GM12878 (cell line): ENCODE data around the gene USB1. TPM values are rescaled to one million over a fixed set of nuclear protein-coding genes. Genes with fewer than 3 reads are reported as not detected.

Experiments used
- ATAC-seq: fragments of 200-7000 bp; cut with Tn5 transposase; 3 replicates; pipeline ENCODE4 v1.9.1; 2020; ENCODE audit warnings: mild to moderate bottlenecking, moderate library complexity
- BruUV-seq: library from RNA; stranded (reverse); fragments of 400-500 nt; replicated peaks from 2 replicates; lab custom pipeline; 2021; lab: Mats Ljungman, UMichigan
- CTCF ChIA-PET: fragments of 300-600 bp; sonication (Branson Sonifier 250); formaldehyde crosslinking; extraction: SDS; loops from one replicate; lab custom pipeline; 2021; ENCODE audit warnings: inconsistent platforms; lab: Yijun Ruan, JAX
- POLR2A ChIA-PET: fragments of 350-600 bp; formaldehyde crosslinking; extraction: SDS; loops from one replicate; lab custom pipeline; 2021; ENCODE audit warnings: inconsistent platforms; lab: Charles Lee
- RAD21 ChIA-PET: fragments of 300-600 bp; sonication (Branson Sonifier 250); formaldehyde crosslinking; loops from one replicate; lab custom pipeline; 2023; ENCODE audit warnings: antibody characterized with exemption; ENCODE audit not compliant: unreplicated experiment; lab: Charles Lee
- SMC1A ChIA-PET: fragments of 300-600 bp; sonication (Branson Sonifier 250); formaldehyde crosslinking; loops from one replicate; lab custom pipeline; 2023; ENCODE audit not compliant: unreplicated experiment, uncharacterized antibody; lab: Charles Lee
- DNase-seq: peaks from one replicate; pipeline ENCODE4 v3.0.0-alpha.2; 2011; ENCODE audit warnings: low read depth, low spot score
- FAIRE-seq: peaks from 3 replicates; lab custom pipeline; 2011; peaks lifted over from hg19 to GRCh38; lab: Jason Lieb, UNC
- H2AFZ ChIP-seq: 2 replicates; pipeline ENCODE4 v1.6.0; 2011; ENCODE audit warnings: low read depth, low read length, control low read depth; ENCODE audit not compliant: control insufficient read depth
- H3K27ac ChIP-seq: 2 replicates; pipeline ENCODE4 v1.5.1; 2011; ENCODE audit warnings: control low read depth; ENCODE audit not compliant: control insufficient read depth, insufficient read depth
- H3K27me3 ChIP-seq, 2 experiments: replicated peaks in 1 of 2; 2 replicates each; pipeline versions ENCODE4 v1.6.0 to v1.6.1; 2011; ENCODE audit warnings: low read length in 1 of 2; ENCODE audit not compliant: control insufficient read depth in 2 of 2, insufficient read depth in 2 of 2
- H3K36me3 ChIP-seq, 2 experiments: 2 replicates each; pipeline ENCODE4 v1.5.1; 2011; ENCODE audit warnings: low read length in 1 of 2; ENCODE audit not compliant: control insufficient read depth in 2 of 2, insufficient read depth in 2 of 2
- H3K4me1 ChIP-seq: 2 replicates; pipeline ENCODE4 v1.6.1; 2011; ENCODE audit warnings: mild to moderate bottlenecking, low read length, moderate library complexity, mixed read lengths; ENCODE audit not compliant: control insufficient read depth, insufficient read depth
- H3K4me2 ChIP-seq: 2 replicates; pipeline ENCODE4 v1.6.0; 2011; ENCODE audit warnings: control low read depth; ENCODE audit not compliant: control insufficient read depth, insufficient read depth
- H3K4me3 ChIP-seq: fragments of 200-600 bp; sonication (generic); 2 replicates; pipeline ENCODE4 v1.5.1; 2016
- H3K79me2 ChIP-seq: 2 replicates; pipeline ENCODE4 v1.6.0; 2011; ENCODE audit warnings: low read length; ENCODE audit not compliant: control insufficient read depth, insufficient read depth
- H3K9ac ChIP-seq: 2 replicates; pipeline ENCODE4 v1.8.0; 2011; ENCODE audit warnings: low read length, control low read depth, mixed read lengths; ENCODE audit not compliant: control insufficient read depth, insufficient read depth
- H3K9me3 ChIP-seq: replicated peaks from 3 replicates; pipeline ENCODE4 v1.5.1; 2011; ENCODE audit warnings: mild to moderate bottlenecking, low read length; ENCODE audit not compliant: control insufficient read depth, insufficient read depth
- H4K20me1 ChIP-seq: 2 replicates; pipeline ENCODE4 v1.6.0; 2011; ENCODE audit not compliant: control insufficient read depth, insufficient read depth
- ASH2L ChIP-seq: fragments of 300-600, 200-600 bp; sonication (generic); IDR thresholded peaks from 2 replicates; pipeline ENCODE4 v1.6.1; 2017; ENCODE audit warnings: low read depth, mild to moderate bottlenecking, borderline replicate concordance
- FOXK2 ChIP-seq: fragments of 450-650 bp; IDR thresholded peaks from 2 replicates; pipeline ENCODE4 v1.6.1; 2017; ENCODE audit warnings: mild to moderate bottlenecking, moderate library complexity
- NBN ChIP-seq: fragments of 450-650 bp; IDR thresholded peaks from 2 replicates; pipeline ENCODE4 v1.6.1; 2016
- RB1 ChIP-seq: fragments of 450-650 bp; formaldehyde crosslinking; IDR thresholded peaks from 2 replicates; pipeline ENCODE4 v1.6.1; 2017; ENCODE audit warnings: mild to moderate bottlenecking, borderline replicate concordance
- SUPT20H ChIP-seq: IDR thresholded peaks from 2 replicates; pipeline ENCODE4 v1.6.1; 2011; ENCODE audit warnings: low read depth, mild to moderate bottlenecking, low read length, moderate library complexity, borderline replicate concordance; ENCODE audit not compliant: control insufficient read depth
- ZNF217 ChIP-seq: fragments of 450-650 bp; IDR thresholded peaks from 2 replicates; pipeline ENCODE4 v1.6.1; 2017; ENCODE audit warnings: antibody characterized with exemption, mild to moderate bottlenecking
- WGBS: methylation state at CpG from one replicate; pipeline ENCODE4 v1.1.6; 2016; ENCODE audit warnings: low lambda C conversion rate; ENCODE audit not compliant: insufficient replicate concordance, insufficient coverage; ENCODE audit errors: missing lambda C conversion rate; 5-methylcytosine and 5-hydroxymethylcytosine counted together
- in situ Hi-C: fragments of 300-500 bp; cut with MboI; formaldehyde crosslinking; loops from 9 replicates; pipeline ENCODE4 v1.14.3; 2018; ENCODE audit warnings: mixed read lengths
- intact Hi-C: fragments of 100-400 bp; cut with micrococcal nuclease; formaldehyde crosslinking; loops from one replicate; pipeline ENCODE4 v1.14.2; 2022; ENCODE audit not compliant: unreplicated experiment
- polyA plus RNA-seq, 11 experiments: library from polyadenylated mRNA; depleted of rRNA in 4 of 11; unstranded in 6 of 11; stranded (reverse) in 5 of 11; fragments of >200 nt; fragmentation: Nextera tagmentation in 4 of 11; fragmentation: Illumina TruSeq in 1 of 11; extraction: Ambion mirVana in 4 of 11; extraction: Trizol in 1 of 11; gene quantifications; 1 replicate in 1 of 11; 2 replicates in 10 of 11; pipeline versions ENCODE4 v1.2.1 to v1.2.3, GENCODE V29; 2011 to 2016; ENCODE audit warnings: inconsistent platforms in 2 of 11, missing spikeins in 2 of 11, low read depth in 1 of 11
- total RNA-seq, 4 experiments: library from RNA; depleted of rRNA in 3 of 4; stranded (reverse); fragments of >200 nt in 3 of 4; fragmentation: Illumina TruSeq in 1 of 4; extraction: Trizol in 1 of 4; gene quantifications; 2 replicates each; pipeline versions ENCODE4 v1.2.1 to v1.2.3, GENCODE V29; 2013 to 2021
- TF ChIP-seq, protein P1 (sequence below): fragments of 450-650 bp; IDR thresholded peaks from 2 replicates; pipeline ENCODE4 v1.6.1; 2016; ENCODE audit warnings: mild to moderate bottlenecking
- TF ChIP-seq, protein P2 (sequence below): fragments of 450-650 bp; IDR thresholded peaks from 2 replicates; pipeline ENCODE4 v1.6.1; 2014; ENCODE audit warnings: mild to moderate bottlenecking
- TF ChIP-seq, protein P3 (sequence below): fragments of 450-650 bp; IDR thresholded peaks from 2 replicates; pipeline ENCODE4 v1.6.1; 2017; ENCODE audit warnings: mild to moderate bottlenecking
- TF ChIP-seq, protein P4 (sequence below): IDR thresholded peaks from 2 replicates; pipeline ENCODE4 v1.6.1; 2012; ENCODE audit warnings: mild to moderate bottlenecking, low read depth, low read length

USB1 gene
- total and polyA plus RNA-seq, 10 of the 15 experiments (the other 5 are each of a cell fraction or from before 2014, with no cell fraction given): 7.9 to 72.2 (median 41.6) TPM

DNA sequence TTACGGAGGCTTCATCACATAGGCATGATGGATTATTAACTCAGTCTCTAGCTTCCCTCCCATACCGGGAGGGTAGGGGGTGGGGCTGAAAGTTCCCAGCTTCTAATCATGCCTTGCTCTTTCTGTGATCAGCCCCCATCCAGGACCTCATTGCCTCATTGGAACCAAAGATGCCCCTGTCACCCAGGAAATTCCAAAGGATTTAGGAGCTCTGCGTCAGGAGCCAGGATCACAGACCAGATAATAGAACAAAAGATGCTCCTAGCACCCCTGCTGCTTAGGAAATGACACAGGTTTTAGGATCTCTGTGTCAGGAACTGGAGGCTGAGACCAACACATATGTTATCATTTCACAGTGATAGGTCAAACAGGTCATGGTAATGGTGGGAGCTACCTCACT is 9.7 kb downstream of the USB1 start (continued):
- no peak for TF ChIP-seq FOXK2
- TF ChIP-seq, protein P1, sequence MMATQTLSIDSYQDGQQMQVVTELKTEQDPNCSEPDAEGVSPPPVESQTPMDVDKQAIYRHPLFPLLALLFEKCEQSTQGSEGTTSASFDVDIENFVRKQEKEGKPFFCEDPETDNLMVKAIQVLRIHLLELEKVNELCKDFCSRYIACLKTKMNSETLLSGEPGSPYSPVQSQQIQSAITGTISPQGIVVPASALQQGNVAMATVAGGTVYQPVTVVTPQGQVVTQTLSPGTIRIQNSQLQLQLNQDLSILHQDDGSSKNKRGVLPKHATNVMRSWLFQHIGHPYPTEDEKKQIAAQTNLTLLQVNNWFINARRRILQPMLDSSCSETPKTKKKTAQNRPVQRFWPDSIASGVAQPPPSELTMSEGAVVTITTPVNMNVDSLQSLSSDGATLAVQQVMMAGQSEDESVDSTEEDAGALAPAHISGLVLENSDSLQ: no peak
- TF ChIP-seq ASH2L: no peak
- TF ChIP-seq, protein P2, sequence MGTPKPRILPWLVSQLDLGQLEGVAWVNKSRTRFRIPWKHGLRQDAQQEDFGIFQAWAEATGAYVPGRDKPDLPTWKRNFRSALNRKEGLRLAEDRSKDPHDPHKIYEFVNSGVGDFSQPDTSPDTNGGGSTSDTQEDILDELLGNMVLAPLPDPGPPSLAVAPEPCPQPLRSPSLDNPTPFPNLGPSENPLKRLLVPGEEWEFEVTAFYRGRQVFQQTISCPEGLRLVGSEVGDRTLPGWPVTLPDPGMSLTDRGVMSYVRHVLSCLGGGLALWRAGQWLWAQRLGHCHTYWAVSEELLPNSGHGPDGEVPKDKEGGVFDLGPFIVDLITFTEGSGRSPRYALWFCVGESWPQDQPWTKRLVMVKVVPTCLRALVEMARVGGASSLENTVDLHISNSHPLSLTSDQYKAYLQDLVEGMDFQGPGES: no peak
- no peak for TF ChIP-seq ZNF217
- no peak for TF ChIP-seq SUPT20H
- TF ChIP-seq, protein P3, sequence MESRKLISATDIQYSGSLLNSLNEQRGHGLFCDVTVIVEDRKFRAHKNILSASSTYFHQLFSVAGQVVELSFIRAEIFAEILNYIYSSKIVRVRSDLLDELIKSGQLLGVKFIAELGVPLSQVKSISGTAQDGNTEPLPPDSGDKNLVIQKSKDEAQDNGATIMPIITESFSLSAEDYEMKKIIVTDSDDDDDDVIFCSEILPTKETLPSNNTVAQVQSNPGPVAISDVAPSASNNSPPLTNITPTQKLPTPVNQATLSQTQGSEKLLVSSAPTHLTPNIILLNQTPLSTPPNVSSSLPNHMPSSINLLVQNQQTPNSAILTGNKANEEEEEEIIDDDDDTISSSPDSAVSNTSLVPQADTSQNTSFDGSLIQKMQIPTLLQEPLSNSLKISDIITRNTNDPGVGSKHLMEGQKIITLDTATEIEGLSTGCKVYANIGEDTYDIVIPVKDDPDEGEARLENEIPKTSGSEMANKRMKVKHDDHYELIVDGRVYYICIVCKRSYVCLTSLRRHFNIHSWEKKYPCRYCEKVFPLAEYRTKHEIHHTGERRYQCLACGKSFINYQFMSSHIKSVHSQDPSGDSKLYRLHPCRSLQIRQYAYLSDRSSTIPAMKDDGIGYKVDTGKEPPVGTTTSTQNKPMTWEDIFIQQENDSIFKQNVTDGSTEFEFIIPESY: no peak
- no peak for TF ChIP-seq NBN

DNA sequence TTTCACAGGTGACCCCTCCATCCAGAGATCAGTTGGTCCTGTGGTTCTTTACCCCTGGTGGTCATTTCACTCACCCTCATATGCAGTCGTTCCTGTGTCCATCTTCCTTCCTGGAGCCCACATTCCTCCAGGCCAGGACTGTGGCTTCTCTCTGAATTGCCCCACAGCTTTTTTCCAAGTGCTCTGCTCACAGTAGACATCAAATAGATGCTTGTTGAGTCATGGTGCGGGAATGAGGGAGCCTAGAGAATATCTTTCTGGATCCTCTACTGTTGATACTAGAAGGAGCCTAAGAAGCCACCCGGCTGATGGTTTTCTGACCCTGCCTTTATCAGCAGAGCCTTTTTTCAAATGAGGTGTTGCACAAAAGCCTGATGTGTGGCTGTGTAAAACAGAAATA is 10.4 kb downstream of the USB1 start:
- no TSS peak for BruUV-seq
- SMC1A ChIA-PET: no interaction called here
- TF ChIP-seq, protein P4, sequence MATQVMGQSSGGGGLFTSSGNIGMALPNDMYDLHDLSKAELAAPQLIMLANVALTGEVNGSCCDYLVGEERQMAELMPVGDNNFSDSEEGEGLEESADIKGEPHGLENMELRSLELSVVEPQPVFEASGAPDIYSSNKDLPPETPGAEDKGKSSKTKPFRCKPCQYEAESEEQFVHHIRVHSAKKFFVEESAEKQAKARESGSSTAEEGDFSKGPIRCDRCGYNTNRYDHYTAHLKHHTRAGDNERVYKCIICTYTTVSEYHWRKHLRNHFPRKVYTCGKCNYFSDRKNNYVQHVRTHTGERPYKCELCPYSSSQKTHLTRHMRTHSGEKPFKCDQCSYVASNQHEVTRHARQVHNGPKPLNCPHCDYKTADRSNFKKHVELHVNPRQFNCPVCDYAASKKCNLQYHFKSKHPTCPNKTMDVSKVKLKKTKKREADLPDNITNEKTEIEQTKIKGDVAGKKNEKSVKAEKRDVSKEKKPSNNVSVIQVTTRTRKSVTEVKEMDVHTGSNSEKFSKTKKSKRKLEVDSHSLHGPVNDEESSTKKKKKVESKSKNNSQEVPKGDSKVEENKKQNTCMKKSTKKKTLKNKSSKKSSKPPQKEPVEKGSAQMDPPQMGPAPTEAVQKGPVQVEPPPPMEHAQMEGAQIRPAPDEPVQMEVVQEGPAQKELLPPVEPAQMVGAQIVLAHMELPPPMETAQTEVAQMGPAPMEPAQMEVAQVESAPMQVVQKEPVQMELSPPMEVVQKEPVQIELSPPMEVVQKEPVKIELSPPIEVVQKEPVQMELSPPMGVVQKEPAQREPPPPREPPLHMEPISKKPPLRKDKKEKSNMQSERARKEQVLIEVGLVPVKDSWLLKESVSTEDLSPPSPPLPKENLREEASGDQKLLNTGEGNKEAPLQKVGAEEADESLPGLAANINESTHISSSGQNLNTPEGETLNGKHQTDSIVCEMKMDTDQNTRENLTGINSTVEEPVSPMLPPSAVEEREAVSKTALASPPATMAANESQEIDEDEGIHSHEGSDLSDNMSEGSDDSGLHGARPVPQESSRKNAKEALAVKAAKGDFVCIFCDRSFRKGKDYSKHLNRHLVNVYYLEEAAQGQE: no peak
- no peak for TF ChIP-seq RB1
- TF ChIP-seq, protein P1: no peak
- TF ChIP-seq, protein P2: no peak

More for the DNA sequence above, 10.4 kb downstream of the USB1 start:
- Histone ChIP-seq H3K9me3 (no peaks in the 10 kb centered on the region; the same call in 2 of the 3 replicates), H3K4me3 (no peak overlapping the region), H4K20me1 (no peaks in the 10 kb centered on the region), H3K79me2 (no peaks in the 10 kb centered on the region), H3K36me3 (peaks cover 11 to 12% of the 10 kb centered on the region in 2 experiments; a peak in 3 of 4 replicates), H2AFZ (no peak overlapping the region), H3K4me2 (no peak overlapping the region), H3K4me1 (no peaks in the 10 kb centered on the region), H3K27me3 (no peaks in the 10 kb centered on the region), H3K9ac (no peak overlapping the region), H3K27ac (no peak overlapping the region)
- in situ Hi-C loops (no loop called here), intact Hi-C loops (no loop called here)
- RAD21 ChIA-PET: no interaction called here
- WGBS: 85% methylated on average over 3 of the region's 3 CpGs
- ATAC-seq (no peak), DNase-seq (no peak), FAIRE-seq (no peak)
- POLR2A ChIA-PET: no interaction called here
- CTCF ChIA-PET: no interaction called here
